ENCODE data around the gene SCRN3. TPM values are rescaled to one million over a fixed set of nuclear protein-coding genes. Genes with fewer than 3 reads are reported as not detected.

Gene SCRN3
- polyA plus RNA-seq, 3 donors, result 8.3 to 13.5 (median 9.3) TPM

DNA sequence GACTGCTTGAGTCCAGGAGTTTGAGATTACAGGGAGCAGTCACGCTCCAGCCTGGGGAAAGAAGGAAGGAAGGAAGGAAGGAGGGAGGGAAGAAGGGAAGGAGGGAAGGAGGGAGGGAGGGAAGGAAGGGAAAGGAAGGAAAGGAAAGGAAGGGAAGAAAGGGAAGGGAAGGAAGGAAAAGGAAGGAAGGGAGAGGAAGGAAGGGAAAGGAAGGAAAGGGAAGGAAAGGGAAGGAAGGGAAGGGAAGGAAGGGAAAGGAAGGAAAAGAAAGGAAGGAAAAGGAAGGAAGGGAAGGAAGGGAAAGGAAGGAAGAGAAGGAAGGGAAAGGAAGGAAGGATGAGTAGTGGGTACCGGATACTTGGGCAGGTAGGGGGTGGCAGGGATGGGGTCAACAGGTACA is 59.0 kb downstream of the SCRN3 start:
- 70 to 86% (median 81%) methylated on average over 2 of the region's 2 CpGs for WGBS, 3 donors
- no peak overlapping the region for H3K27ac ChIP-seq (ENCODE audit: low read depth, low read length)

DNA sequence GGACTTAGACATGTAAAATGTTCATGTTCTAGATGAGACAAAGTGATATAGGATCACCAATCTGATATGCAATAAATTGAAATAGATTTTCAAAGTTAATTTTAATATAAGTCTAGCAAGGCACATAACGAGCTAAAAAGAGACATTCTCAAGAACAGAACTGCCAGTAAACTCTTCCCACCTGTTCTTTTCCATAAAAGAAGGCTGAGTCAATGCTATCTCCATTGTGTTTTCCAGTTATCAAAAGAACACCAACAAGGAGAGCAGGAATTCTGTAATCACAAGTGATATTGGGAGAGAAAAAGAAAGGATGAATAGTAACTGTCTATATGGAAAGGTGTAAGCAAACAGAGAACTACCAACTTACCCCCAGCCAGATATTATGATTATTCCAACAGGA is 65.7 kb downstream of the SCRN3 start:
- H3K27ac ChIP-seq (ENCODE audit: low read depth, low read length), result no peak overlapping the region
- WGBS, 3 donors, result 89 to 97% (median 89%) methylated on average over 1 of the region's 1 CpG

DNA sequence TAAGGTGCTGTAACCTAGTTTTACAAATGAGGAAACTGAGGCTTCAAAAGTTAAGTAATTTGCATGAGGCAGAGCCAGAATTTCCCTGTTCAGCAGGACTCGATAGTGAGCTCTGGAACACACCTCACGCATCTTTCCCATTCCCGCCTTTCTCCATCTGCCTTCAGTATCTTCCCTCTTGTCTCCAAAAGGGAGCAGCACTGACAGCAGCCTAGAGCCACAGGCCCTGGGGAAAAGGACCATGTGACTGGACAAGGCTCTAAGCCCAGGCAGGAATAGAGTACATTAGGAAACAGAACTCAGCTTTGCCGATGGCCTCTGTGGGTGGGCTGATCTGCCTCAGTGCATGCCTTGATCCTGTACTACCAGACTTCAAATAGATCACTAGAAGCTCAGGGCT is 69.8 kb downstream of the SCRN3 start:
- no peak overlapping the region for H3K27ac ChIP-seq (ENCODE audit: low read depth, low read length)
- 75 to 87% (median 76%) methylated on average over 4 of the region's 4 CpGs for WGBS, 3 donors

DNA sequence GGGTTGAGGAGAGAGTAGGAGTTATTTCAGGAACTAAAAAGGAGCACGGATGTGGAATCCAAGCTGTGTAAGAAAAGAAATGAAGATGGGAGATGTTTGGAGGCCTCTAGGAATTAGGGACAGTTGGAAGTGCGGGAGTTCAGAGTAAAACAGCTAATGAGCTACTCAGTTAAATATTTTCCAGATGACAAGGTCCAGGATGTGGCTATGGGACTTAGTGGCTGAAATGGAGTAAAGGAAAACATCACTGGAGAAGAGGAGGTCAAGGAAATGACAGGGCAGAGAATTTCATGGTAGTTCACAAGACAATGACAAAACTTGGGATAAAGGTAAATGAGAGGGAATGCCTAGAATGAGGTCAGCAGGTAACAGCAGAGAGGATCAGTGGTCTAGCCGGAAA is 78.3 kb downstream of the SCRN3 start:
- H3K27ac ChIP-seq (ENCODE audit: low read depth, low read length), result no peak overlapping the region
- WGBS, 3 donors, result 82 to 84% (median 83%) methylated on average over 3 of the region's 3 CpGs

DNA sequence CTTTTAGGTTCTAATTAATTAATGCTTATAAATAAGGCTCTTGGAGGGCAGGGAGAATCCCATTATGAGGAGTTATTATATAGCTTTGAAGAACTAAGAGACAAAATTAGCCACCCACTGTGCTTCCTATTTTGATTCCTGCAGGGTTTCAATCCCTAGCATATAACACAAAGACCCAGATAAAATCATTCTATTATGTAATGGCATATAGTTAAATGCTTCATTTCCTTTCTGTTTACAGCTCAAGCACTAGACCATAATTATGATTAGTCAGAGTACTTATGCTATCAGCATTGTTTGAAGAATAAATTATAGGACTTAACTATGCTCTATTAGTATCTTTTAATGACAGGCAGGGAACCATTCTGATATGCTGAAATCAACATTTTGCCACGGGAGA is 82.2 kb downstream of the SCRN3 start:
- no peak overlapping the region for H3K27ac ChIP-seq (ENCODE audit: low read depth, low read length)

More for the DNA sequence above, 82.2 kb downstream of the SCRN3 start:
- 79 to 90% (median 82%) methylated on average over 1 of the region's 1 CpG for WGBS, 3 donors

Other genes starting within 250 kb of the SCRN3 start
- gene OLA1, start 147.2 kb upstream of the SCRN3 start, polyA plus RNA-seq, result 10 to 100 TPM; 52.5 to 57.4 (median 54.3) TPM
- gene SP9, start 60.8 kb upstream of the SCRN3 start, polyA plus RNA-seq, result not detected
- 1 to 10 TPM; 3.1 to 7.0 (median 3.4) TPM for gene GPR155, start 91.3 kb downstream of the SCRN3 start, polyA plus RNA-seq
- 10 to 100 TPM in 2 of 3 donors, 1 to 10 TPM in 1; 5.8 to 43.9 (median 20.4) TPM for gene WIPF1, start 202.1 kb downstream of the SCRN3 start, polyA plus RNA-seq